GM12878 (cell line): Measurements from ENCODE around the gene SSNA1. TPM values are rescaled to one million over a fixed set of nuclear protein-coding genes. Genes with fewer than 3 reads are reported as not detected.

ENCODE experiments used
- GATAD2B ChIP-seq: fragments of 450-650 bp; conservative IDR thresholded peaks from 2 replicates; pipeline ENCODE4 v1.6.1; 2017; ENCODE audit warnings: low read depth, mild to moderate bottlenecking, moderate library complexity
- IKZF1 ChIP-seq: fragments of 450-650 bp; conservative IDR thresholded peaks from 2 replicates; pipeline ENCODE4 v1.6.1; 2017; ENCODE audit warnings: antibody characterized with exemption, mild to moderate bottlenecking
- MXI1 ChIP-seq: fragments of 150-350 bp; IDR thresholded peaks from 2 replicates; pipeline ENCODE4 v1.6.1; 2011; ENCODE audit warnings: low read depth, mild to moderate bottlenecking, inconsistent platforms, low read length, improper control_type of control experiment
- NKRF ChIP-seq: fragments of 450-650 bp; conservative IDR thresholded peaks from 2 replicates; pipeline ENCODE4 v1.6.1; 2017; ENCODE audit warnings: mild to moderate bottlenecking, moderate library complexity
- SIX5 ChIP-seq: IDR thresholded peaks from 2 replicates; pipeline ENCODE4 v1.6.1; 2011; ENCODE audit warnings: mild to moderate bottlenecking, low read depth, low read length, moderate library complexity; ENCODE audit not compliant: severe bottlenecking
- TCF7 ChIP-seq: IDR thresholded peaks from 2 replicates; pipeline ENCODE4 v1.6.1; 2014; ENCODE audit warnings: antibody characterized with exemption, borderline replicate concordance
- polyA plus RNA-seq, 11 experiments: library from polyadenylated mRNA; depleted of rRNA in 4 of 11; unstranded in 6 of 11; stranded (reverse) in 5 of 11; fragments of >200 nt; fragmentation: Nextera tagmentation in 4 of 11; fragmentation: Illumina TruSeq in 1 of 11; extraction: Ambion mirVana in 4 of 11; extraction: Trizol in 1 of 11; gene quantifications; 1 replicate in 1 of 11; 2 replicates in 10 of 11; pipeline versions ENCODE4 v1.2.1 to v1.2.3, GENCODE V29; 2011 to 2016; ENCODE audit warnings: inconsistent platforms in 2 of 11, missing spikeins in 2 of 11, low read depth in 1 of 11
- total RNA-seq, 4 experiments: library from RNA; depleted of rRNA in 3 of 4; stranded (reverse); fragments of >200 nt in 3 of 4; fragmentation: Illumina TruSeq in 1 of 4; extraction: Trizol in 1 of 4; gene quantifications; 2 replicates each; pipeline versions ENCODE4 v1.2.1 to v1.2.3, GENCODE V29; 2013 to 2021
- TF ChIP-seq, protein P1 (sequence below): fragments of 150-350 bp; IDR thresholded peaks from 2 replicates; pipeline ENCODE4 v1.6.1; 2016; ENCODE audit warnings: low read depth, low read length

The SSNA1 gene
- total and polyA plus RNA-seq, 10 of the 15 experiments (the other 5 are each of a cell fraction or from before 2014, with no cell fraction given): 0.63 to 139 (median 78.0) TPM

DNA sequence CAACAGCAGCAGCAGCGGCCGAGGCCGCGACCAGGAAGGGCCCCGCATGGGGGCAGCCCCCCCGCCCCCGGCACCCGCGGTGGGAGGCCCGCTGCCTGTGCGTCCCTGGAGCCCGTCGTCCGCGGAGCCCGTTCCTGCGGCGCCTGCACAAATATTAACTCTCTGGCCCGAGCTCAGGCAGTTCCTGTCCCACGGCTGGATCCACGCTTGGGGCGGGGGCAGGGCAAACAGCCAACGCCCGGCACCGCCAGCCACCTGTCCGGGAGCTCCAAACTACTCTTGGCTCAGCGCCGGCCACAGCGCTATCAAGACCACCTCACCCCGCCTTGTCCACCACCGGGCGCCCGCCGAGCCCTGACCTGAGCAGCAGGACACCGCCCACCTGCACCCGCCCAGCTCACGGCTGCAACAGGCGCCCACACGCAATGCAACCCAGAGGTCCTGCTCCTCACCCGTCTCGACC, 18.5 kb upstream of the SSNA1 start, which contains the start of gene LRRC26 (continued):
- TF ChIP-seq, protein P1, sequence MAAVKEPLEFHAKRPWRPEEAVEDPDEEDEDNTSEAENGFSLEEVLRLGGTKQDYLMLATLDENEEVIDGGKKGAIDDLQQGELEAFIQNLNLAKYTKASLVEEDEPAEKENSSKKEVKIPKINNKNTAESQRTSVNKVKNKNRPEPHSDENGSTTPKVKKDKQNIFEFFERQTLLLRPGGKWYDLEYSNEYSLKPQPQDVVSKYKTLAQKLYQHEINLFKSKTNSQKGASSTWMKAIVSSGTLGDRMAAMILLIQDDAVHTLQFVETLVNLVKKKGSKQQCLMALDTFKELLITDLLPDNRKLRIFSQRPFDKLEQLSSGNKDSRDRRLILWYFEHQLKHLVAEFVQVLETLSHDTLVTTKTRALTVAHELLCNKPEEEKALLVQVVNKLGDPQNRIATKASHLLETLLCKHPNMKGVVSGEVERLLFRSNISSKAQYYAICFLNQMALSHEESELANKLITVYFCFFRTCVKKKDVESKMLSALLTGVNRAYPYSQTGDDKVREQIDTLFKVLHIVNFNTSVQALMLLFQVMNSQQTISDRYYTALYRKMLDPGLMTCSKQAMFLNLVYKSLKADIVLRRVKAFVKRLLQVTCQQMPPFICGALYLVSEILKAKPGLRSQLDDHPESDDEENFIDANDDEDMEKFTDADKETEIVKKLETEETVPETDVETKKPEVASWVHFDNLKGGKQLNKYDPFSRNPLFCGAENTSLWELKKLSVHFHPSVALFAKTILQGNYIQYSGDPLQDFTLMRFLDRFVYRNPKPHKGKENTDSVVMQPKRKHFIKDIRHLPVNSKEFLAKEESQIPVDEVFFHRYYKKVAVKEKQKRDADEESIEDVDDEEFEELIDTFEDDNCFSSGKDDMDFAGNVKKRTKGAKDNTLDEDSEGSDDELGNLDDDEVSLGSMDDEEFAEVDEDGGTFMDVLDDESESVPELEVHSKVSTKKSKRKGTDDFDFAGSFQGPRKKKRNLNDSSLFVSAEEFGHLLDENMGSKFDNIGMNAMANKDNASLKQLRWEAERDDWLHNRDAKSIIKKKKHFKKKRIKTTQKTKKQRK: no peak
- TF ChIP-seq MXI1 (no peak), NKRF (no peak), GATAD2B (no peak), TCF7 (no peak), IKZF1 (no peak), SIX5 (no peak)
